ENCODE results near the gene C17orf107. TPM values are rescaled to one million over a fixed set of nuclear protein-coding genes. Genes with fewer than 3 reads are reported as not detected.
A peak's percentile ranks its signal among the peaks of the same experiment; 100 is the strongest.

Gene C17orf107
- total RNA-seq, 1 donor: 4.0 TPM

- TF ChIP-seq CTCF (IDR thresholded peaks at IDR 0.05; ENCODE audit: extremely low read depth, low read depth, low read length): no peak
- H3K27me3 ChIP-seq (ENCODE audit: insufficient read depth, low read length): no peaks in the 10 kb centered on the region
- peak; percentile 58 for DNase-seq (ENCODE audit: insufficient read length, low spot score, missing footprints)
- H3K9me3 ChIP-seq (ENCODE audit: low read depth, low read length): no peaks in the 10 kb centered on the region
- H3K27ac ChIP-seq (ENCODE audit: low read depth, low read length): no peak overlapping the region
- no peaks in the 10 kb centered on the region for H3K79me2 ChIP-seq (ENCODE audit: insufficient read depth, low read length)
- no peak overlapping the region for H2AFZ ChIP-seq (ENCODE audit: low read length)
- H3K4me2 ChIP-seq (ENCODE audit: insufficient read depth, low read length): no peak overlapping the region
- peaks cover 50% of the 10 kb centered on the region for H3K36me3 ChIP-seq (ENCODE audit: insufficient read depth, low read length)
- peaks cover 5% of the 10 kb centered on the region for H4K20me1 ChIP-seq (ENCODE audit: insufficient read depth, low read length)
- H3K4me1 ChIP-seq (ENCODE audit: insufficient read depth, low read length): peaks cover 1% of the 10 kb centered on the region
- H3K4me3 ChIP-seq (ENCODE audit: insufficient read depth, low read length): no peak overlapping the region
Measured at GRCh38 chr17:4893721-4894560, 5.4 kb upstream of the C17orf107 start.

GRCh38 chr17:4895121-4895520, 4.2 kb upstream of the C17orf107 start:
- no peaks in the 10 kb centered on the region for H3K79me2 ChIP-seq (ENCODE audit: insufficient read depth, low read length)
- TF ChIP-seq CTCF (IDR thresholded peaks at IDR 0.05; ENCODE audit: extremely low read depth, low read depth, low read length): no peak
- H3K4me1 ChIP-seq (ENCODE audit: insufficient read depth, low read length): peaks cover 10% of the 10 kb centered on the region
- H3K27ac ChIP-seq (ENCODE audit: low read depth, low read length): no peak overlapping the region
- H3K4me2 ChIP-seq (ENCODE audit: insufficient read depth, low read length): no peak overlapping the region
- no peak overlapping the region for H3K4me3 ChIP-seq (ENCODE audit: insufficient read depth, low read length)
- no peaks in the 10 kb centered on the region for H3K9me3 ChIP-seq (ENCODE audit: low read depth, low read length)
- H3K36me3 ChIP-seq (ENCODE audit: insufficient read depth, low read length): peaks cover 50% of the 10 kb centered on the region
- H4K20me1 ChIP-seq (ENCODE audit: insufficient read depth, low read length): peaks cover 5% of the 10 kb centered on the region
- DNase-seq (ENCODE audit: insufficient read length, low spot score, missing footprints): no peak
- H3K27me3 ChIP-seq (ENCODE audit: insufficient read depth, low read length): no peaks in the 10 kb centered on the region
- no peak overlapping the region for H2AFZ ChIP-seq (ENCODE audit: low read length)

GRCh38 chr17:4895657-4896331, 3.5 kb upstream of the C17orf107 start:
- DNase-seq (ENCODE audit: insufficient read length, low spot score, missing footprints): peak; percentile 72
- H2AFZ ChIP-seq (ENCODE audit: low read length): no peak overlapping the region
- H3K79me2 ChIP-seq (ENCODE audit: insufficient read depth, low read length): no peaks in the 10 kb centered on the region
- peaks cover 5% of the 10 kb centered on the region for H4K20me1 ChIP-seq (ENCODE audit: insufficient read depth, low read length)
- no peak overlapping the region for H3K27ac ChIP-seq (ENCODE audit: low read depth, low read length)
- H3K4me3 ChIP-seq (ENCODE audit: insufficient read depth, low read length): no peak overlapping the region
- no peaks in the 10 kb centered on the region for H3K9me3 ChIP-seq (ENCODE audit: low read depth, low read length)
- no peaks in the 10 kb centered on the region for H3K27me3 ChIP-seq (ENCODE audit: insufficient read depth, low read length)
- peaks cover 10% of the 10 kb centered on the region for H3K4me1 ChIP-seq (ENCODE audit: insufficient read depth, low read length)
- no peak overlapping the region for H3K4me2 ChIP-seq (ENCODE audit: insufficient read depth, low read length)
- no peak for TF ChIP-seq CTCF (IDR thresholded peaks at IDR 0.05; ENCODE audit: extremely low read depth, low read depth, low read length)
- peaks cover 44% of the 10 kb centered on the region for H3K36me3 ChIP-seq (ENCODE audit: insufficient read depth, low read length)
